ENCODE data around the gene LSAMP.

- TF ChIP-seq SMC3 (IDR thresholded peaks at IDR 0.05) = no peak
- TF ChIP-seq, protein P1, sequence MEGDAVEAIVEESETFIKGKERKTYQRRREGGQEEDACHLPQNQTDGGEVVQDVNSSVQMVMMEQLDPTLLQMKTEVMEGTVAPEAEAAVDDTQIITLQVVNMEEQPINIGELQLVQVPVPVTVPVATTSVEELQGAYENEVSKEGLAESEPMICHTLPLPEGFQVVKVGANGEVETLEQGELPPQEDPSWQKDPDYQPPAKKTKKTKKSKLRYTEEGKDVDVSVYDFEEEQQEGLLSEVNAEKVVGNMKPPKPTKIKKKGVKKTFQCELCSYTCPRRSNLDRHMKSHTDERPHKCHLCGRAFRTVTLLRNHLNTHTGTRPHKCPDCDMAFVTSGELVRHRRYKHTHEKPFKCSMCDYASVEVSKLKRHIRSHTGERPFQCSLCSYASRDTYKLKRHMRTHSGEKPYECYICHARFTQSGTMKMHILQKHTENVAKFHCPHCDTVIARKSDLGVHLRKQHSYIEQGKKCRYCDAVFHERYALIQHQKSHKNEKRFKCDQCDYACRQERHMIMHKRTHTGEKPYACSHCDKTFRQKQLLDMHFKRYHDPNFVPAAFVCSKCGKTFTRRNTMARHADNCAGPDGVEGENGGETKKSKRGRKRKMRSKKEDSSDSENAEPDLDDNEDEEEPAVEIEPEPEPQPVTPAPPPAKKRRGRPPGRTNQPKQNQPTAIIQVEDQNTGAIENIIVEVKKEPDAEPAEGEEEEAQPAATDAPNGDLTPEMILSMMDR (IDR thresholded peaks at IDR 0.05) = no peak
- TF ChIP-seq, protein P2, sequence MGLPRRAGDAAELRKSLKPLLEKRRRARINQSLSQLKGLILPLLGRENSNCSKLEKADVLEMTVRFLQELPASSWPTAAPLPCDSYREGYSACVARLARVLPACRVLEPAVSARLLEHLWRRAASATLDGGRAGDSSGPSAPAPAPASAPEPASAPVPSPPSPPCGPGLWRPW (IDR thresholded peaks at IDR 0.05) = no peak
- no peak for TF ChIP-seq MYC (IDR thresholded peaks at IDR 0.05; ENCODE audit: borderline replicate concordance, low read length)
- no peak for TF ChIP-seq ZFP36 (IDR thresholded peaks at IDR 0.05; ENCODE audit: borderline replicate concordance, partially characterized antibody)
- TF ChIP-seq CHD2 (IDR thresholded peaks at IDR 0.05; ENCODE audit: low read length, partially characterized antibody) = no peak
- no peak for TF ChIP-seq KDM1A (IDR thresholded peaks at IDR 0.05; ENCODE audit: low read depth)
- TF ChIP-seq RAD21 (conservative IDR thresholded peaks at IDR 0.05 in 1 of 2, IDR thresholded peaks at IDR 0.05 in 1 of 2) = no peak
- no peak for TF ChIP-seq PBX3 (IDR thresholded peaks at IDR 0.05)
- TF ChIP-seq JUNB (IDR thresholded peaks at IDR 0.05) = no peak
These were observed 165.1 kb downstream of the LSAMP start for GRCh38 chr3:116280130-116280740.
